HG03196 (cell line): Measurements from ENCODE around the gene DCLK1.

Experiments
- ATAC-seq: cut with Tn5 transposase; IDR thresholded peaks from one replicate; pipeline ENCODE4 v1.9.1; 2021; ENCODE audit not compliant: unreplicated experiment

The DCLK1 gene

DNA sequence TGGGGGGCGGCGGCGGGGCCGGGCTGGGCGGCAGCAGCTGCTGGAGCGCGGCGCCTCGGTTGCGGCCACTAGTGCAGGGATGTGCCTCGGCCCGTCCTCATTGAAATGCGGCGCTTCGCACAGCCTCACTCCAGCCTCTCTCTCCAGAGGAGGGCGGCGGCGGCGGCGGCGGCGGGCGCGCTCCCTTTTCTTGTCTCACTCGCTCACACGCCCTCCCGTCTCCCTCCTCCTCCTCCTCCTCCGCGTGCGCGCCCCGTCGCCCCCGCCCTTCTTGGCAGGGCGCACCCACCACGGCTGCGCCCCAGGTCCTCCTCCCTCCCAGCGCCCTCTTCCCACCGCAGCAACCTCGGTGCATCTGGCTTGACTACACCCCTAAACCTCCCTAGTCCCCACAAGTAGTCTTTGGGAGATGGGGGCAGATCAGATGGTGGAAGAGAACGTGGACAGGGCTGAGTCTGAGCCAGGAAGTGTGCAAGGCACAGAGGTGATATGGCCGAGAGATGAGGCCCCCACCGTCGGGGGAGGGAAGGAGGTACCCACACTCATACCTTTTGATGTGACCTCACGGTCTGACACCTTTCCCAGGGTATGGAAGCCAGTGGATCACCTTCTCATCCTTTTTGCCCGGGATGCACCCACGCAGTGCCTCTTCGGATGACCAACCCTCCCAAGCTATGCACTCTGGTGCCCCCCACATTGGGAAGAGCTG, at the start of gene DCLK1:
Gene DCLK1 (minus strand): TSS at position 161 of the 709 bp plus-strand sequence.
- ATAC-seq, result no peak

DNA sequence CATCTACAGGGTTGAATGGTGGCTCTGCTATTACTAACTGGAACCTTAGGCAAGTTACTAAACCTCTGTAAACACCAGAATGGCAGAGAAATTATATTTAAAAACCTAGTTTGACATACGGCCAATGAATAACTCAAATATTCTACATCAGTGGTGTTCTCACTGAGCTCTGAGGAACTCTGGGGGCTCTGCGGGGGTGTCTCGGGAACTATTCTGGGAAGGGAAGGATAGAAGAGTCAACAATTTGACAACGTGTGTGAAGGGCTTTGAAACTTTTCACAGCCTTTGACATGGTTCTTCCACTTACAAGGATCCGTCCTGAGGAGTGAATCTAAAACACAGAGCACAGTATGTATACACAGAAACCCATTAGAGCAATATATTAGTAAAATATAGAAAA, 44.4 kb upstream of the DCLK1 start:
- no peak for ATAC-seq

DNA sequence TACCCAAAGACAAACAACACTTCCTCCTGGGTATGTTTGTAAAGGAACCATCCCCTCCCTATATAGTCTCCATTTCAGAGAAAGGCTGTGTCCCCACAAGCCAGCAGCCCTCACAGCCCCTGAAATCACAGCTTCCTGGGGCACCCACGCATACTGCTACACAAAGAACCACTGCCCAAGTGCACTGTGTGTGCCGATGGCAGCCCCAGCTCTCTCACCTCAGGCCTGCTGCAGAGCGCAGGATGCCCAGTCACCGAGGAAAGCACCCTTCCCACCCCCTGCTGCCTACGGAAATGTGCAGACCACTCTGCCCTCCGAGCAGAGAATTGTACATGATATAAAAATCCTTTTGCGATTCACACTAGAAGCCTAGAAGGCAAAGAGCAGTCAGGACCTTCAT, 43.7 kb upstream of the DCLK1 start:
- ATAC-seq, result no peak

DNA sequence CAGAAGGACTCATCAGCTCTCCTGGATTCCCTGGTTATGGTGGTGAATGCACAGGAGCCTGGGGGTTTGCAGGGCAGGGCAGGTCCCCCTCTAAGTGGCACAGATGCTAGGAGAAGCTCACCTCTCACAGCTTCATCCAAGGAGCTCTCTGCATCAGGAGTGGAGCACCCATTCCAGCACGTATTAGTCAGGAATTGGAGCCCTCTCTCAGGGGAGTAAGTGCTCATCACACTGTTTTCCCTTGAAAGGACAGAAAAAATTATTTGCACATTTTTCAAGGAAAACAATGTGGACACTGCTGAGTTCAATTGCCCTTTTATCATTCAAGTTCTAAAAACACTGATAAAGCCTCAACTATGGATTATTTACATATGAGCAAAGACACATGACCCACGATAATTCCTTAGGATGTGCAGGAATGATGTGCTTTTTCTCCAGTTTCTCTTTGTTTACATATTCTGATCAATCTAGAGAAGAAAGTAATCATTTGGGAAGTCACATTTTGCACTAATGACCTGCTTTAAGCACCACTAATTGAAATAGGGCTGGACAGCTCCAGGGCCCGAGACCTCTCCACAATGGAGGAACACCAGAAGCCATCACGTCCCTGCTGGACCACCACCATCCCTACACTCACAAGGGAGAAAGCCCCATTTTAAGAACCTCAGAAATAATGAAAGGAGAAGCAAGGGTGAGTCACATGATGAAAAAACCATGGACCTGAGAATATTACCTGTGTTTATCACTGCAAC, 42.6 kb upstream of the DCLK1 start:
- ATAC-seq, result no peak

DNA sequence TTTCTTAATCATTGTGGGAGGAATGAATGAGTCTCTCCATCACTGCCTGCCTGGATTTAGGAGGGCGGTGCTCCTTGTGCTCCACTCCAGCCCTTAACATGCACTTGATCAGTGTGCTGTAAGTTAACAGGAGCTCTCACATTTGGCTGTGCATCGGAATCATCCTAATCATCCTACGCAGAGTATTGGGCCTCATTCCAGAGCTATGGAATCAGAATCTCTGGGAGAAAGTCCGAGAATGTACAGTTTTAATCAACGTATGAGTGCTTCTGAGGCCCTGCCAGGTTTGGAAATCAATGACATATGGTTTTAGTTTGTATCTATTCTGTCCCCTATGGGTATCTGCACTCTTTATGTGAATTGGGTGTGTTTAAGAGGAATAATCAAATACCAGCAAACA, 34.9 kb upstream of the DCLK1 start:
- ATAC-seq, result no peak

DNA sequence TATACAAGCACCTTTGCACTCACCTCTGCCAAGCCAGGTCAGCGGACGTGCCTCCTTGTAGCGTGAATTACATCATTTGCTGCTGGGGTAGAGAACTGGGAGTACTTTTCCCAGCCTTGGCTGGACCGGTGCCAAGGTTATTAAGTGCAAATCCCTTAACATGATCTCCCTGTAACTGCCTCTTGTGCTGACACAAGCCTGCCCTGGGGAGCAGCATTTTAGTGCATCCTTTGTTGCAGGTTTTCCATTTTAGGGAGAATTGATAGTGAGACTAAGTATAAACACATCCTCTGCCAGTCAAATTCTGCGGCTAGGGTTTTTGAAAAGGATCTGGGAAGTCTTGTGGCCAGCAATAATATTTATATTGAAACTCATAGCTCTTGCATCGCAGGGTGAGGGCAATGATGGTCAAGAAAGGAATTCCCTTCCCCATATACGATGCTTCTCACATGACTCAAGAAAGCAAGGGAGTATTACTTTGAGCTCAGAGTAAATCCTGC, 32.7 kb upstream of the DCLK1 start:
- no peak for ATAC-seq

DNA sequence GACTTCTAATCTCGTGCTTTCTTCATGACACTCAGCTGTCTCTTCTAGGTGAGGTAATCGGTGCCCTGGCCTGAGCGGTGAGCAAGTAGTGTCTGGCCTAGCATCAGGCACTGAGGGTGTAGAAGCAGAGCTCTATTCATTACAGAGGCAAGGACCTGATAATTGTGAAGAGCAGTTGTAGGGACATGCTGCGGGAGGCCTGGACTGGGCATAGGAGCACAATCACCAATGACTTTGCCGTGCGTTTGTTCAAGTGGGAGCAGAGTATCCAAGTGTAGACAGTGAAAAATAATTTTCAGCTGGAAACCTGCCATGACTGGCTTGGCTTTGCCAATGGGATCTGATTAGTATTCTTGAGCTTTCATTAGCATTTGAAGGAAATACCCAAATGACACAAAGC, 32.1 kb upstream of the DCLK1 start:
- ATAC-seq, result no peak

DNA sequence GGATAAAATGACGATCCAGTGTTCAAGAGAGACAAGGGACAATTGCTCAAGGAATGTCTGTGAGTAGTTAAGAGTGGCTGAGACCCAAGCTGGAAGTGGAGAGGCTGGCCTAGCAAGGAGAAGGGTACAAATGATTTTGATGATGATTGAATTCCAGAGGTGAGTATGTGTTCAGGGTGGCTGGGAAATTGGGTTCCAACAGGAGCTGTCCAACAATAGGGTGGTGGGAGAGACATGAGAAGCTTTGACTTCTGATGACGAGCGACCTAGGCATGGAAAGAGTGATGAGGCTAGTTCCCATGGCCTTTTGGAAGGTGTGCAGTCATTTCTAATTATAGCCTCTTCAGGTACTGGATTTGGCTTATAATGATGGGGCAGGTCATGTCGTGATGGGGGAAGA, 29.1 kb upstream of the DCLK1 start:
- no peak for ATAC-seq

DNA sequence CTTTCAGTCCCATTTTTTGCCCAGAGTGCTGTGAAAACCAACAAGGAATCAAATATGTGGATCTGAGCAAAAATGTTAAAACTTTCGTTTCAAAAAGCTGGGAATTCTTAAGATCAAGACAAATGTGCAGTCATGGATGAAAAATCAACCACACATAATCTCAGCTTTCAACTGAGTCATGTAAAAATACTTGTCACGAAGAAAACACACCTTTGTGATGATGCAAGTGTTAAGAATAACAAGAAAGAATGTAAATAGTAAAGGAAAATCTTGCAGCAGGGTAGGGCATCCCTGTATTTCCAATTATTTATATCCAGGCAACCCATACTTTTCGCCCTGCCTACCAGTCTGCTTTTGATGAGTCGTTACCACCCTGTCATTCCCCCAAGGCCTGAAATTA, 27.4 kb upstream of the DCLK1 start:
- ATAC-seq, result no peak

DNA sequence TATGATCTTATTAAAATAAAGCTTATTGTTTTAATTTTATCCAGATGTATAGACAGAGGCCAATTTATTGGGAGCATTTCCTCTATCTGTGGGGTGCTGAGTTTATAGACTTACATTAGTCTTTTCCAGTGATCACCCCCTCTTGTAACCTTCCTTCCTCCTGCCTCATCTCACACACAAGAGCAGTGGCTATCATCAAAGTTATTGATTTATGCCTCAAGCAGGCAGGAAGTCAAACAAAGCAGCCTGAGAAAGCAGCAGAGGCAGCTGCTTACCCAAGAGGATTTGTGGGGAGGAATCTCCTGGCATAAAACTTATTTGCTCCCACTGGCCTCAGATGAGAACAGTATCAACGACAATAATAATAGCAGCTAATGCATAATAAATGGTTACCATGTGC, 26.3 kb upstream of the DCLK1 start:
- no peak for ATAC-seq

DNA sequence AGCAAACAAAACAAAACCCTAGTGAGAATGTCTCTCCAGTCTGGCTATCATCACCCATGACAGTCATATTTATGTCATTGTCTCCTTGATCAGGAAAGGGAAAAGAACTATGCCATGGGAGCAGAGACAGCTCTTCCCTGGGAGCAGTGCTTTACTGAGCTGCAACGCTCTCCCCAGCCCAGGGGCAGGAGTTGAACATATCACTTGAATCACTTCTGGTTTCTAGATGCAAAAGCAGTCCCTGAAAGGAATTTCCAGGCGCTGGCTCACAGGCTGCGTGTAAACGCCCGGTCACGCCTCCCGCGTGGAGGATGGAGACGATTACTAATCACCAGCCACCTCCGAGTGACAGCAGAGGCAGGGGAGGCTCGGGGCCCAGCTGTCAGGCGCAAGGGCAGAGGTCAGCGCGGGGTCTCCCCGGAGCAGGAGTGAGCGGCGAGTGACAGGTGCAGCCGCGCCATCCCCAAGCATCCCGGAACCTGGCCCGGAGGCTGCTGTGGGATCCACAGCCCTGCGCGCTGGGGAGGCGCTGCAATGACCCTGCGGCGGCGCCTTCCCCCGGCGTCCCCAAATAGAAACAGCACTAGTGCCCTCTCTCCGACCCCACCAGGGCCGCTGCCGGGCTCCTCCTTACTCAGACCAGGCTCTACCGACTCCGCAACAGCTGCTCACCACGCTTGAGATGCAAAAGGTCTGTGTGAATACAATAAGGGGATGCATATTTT, 23.5 kb upstream of the DCLK1 start:
- ATAC-seq, result no peak

DNA sequence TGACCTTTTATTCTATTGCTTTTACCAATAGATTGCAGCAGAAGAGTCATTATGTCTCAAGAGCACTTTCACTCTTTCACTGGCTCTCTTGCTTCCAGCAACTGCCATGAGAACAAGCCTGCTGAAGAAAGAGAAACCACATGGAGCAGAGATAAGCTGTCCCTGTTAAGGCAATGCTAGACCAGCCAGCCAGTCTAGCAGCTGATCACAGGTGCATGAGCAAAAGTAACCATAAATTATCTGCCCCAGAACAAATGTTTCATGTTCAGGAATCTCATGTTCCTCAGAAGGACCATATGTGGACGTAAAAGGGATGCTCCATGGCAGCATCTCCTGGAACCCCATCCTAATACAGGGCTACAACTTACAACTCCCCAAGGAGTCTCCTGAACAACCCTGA, 20.4 kb upstream of the DCLK1 start:
- no peak for ATAC-seq

DNA sequence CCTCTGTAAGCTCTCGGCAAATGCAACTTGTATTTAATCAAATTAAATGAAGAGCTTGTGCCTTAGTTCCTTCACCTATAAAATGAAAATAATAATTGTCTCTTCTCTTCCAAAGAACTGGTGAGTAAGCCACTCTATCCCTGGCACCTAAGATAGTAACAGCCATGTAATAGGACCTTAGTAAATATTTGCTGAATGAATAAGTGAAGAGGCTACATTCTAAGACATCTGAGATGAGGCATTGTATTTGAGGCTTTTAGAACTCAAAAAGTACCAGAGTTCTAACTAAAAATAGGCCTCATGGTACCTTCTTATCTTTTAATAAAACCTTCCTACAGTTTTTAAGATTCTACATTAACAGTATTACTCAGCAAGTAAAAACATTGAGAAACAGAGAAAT, 17.3 kb upstream of the DCLK1 start:
- ATAC-seq, result no peak

DNA sequence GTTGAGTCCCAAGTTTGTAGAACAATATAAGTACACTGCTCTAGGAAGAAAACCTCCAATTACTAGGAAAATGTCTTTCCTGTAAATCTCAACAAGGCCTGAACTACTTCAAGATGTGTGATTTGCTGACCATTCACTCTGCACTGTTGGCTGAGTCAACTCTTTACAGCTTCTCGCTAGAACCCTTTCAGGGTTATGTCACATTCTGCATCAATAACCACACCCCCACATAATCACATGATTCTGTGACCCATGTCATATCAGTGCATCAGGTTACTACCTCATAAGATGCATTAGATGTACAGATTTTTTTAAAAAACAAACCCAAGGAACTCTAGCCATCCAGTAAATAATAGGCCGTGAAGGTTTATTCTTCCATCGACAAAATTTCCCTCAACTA, 16.1 kb upstream of the DCLK1 start:
- no peak for ATAC-seq

DNA sequence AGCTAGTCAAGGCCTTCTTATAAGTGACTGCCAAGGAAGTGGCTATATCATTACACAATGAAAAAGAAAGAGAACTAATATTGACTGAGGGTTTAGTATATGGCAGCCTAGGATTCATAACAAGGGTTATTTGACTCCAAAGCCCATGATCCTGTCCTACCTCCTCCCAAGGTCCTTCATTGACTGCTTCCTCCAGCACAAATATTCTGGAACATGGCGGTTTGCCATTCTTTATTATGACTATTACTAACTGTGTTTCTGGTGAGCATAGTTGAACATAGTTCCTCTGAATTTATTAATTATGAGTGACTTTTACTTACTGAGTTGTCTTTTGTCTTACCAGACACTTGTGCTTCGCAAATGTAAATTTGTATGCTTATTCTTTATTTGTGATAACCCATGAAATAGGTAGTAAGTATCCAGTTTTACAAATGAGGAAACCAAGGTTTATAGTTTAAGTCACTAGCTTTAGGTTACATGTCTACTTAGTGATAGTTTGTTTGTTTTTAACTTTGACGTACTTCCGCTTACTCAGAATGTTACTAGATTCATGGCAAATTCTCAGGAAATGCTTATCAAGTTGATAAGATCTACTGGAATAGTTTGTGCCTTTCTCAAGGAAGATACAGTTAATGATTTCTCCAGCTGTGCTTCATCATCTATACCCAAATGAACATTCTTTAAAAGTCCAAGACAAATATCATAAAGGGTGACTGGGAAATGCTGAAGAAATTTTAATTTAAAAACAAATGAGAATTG, 15.5 kb upstream of the DCLK1 start:
- no peak for ATAC-seq

DNA sequence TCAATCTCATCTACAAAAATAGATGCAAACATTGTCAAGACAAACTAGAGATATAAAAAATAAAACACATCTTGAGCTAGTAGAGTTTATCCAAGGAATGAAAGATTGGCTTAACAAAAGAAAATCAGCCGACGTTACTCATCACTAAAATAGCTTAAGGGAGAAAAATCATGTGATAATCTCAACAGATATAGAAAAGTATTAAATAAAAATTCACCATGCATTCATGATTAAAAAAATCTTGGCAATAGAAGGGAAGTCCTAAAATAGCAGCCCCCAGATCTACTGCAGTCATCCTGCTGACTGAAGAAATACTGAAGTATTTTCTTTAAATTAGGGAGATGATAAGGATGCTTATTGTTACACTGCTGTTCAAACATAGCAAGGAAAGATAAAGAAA, 12.6 kb upstream of the DCLK1 start:
- ATAC-seq, result no peak

DNA sequence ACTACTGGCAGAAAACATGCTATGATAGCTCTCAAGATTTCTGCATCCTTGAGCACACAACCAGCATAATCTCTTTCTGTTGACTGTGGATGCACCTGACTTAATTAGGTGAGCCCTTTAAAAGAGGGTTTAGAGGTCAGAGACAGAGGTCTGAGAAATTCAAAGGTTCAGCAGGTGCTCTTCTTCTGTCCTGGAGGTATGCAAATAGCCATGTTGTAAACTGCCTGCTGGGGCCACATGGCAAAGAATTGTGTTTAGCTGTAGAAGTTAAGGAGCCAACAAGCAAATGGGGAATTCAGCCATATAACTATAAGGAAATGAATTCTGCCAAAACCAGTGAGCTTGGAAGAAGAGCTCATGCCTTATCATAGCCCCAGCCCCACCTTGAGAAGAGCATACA, 11.6 kb upstream of the DCLK1 start:
- no peak for ATAC-seq

DNA sequence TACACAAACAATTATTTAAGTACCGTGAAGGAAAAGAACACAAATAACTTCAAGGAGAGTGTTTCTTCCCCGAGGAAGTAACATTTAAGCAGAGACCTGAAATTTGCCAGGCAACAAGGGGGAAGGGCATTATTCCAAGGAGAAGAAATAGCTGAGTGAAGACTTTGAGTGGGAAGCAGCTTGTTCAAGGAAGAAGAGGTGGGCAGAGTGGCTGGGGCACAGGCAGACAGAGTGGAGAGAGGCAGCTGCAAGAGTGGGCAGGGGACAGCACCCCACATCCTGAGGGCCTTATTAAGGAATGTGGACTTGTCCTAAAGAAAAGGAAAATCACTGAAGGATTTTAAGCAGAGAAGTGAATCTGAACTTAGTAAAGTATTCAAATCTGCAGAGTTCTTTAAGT, 4.7 kb upstream of the DCLK1 start:
- no peak for ATAC-seq

DNA sequence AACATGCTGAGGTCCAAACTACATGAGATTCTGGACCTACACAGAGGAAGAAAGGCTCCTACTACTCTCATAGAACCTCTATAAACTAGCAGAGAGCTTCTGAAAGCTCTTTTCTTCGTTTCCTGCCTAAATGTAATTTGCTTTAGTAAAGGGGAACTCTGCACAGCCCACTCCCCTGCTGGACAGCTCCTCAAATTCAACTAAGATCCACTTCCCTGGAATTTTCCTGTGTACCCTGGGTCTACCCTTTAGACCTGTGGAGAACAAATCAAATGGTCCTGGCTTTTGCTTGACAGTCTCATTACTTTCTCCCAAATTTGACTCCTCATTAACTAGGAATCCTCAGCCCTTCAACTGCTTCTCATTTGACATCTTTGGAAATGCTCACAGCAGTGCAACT, 3.5 kb upstream of the DCLK1 start:
- ATAC-seq, result no peak

DNA sequence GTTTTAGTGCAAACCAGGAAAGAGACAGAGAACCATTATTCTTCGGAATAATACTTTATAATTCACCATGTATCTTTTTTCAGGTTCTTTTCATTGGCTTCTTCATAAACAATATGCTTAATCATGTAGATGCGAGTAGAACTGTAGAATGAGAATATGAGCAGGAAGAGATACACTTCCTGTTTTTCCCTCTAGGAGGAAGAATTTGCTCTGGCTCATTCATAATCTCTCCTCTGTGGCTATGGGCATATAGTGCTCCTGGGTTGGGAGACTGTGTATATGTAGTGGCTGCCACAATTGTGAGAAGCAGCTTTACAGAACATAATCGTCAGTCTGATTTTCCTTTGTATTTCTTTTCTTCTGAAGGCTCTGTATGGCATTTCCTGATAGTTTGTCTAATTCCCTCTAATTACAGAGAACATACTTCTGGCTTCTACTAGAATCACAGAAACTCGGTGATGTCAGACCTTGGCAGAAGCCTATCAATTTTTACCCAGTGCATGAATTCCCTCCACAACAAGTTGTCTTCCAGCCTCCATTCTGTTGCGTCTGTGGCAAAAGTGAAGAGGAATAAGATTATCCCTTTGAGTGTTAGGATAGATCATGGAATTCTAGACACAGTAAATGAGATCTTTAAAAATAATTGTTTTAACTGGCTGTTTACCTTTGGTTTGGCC, 2.9 kb upstream of the DCLK1 start:
- ATAC-seq, result no peak

DNA sequence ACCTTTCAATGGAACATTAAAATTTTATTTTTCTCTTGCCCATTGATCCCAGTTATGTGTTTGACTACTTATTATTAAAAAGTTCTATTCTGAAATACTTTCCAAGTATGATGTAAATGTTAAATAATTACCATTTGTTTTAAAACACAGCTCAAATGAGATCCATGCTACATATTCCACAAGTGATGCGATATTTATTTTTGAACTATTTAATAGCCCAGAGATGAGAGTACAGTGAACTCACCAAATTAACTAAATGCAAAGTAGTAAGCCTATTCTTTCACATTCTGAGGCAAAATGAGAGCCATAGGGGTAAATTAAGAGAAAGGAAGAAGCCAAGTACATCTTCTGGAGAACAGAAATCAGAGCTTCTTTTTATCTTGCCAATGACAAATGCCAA, 1.2 kb upstream of the DCLK1 start:
- ATAC-seq, result no peak
